ENCODE measurements around the gene PSMA6. TPM values are rescaled to one million over a fixed set of nuclear protein-coding genes. Genes with fewer than 3 reads are reported as not detected.
A peak's percentile ranks its signal among the peaks of the same experiment; 100 is the strongest.

PSMA6 gene
- total and polyA plus RNA-seq, 2 of the 13 experiments (the other 11 are each of a cell fraction or from before 2014, with no cell fraction given): 525 to 1,109 TPM

DNA sequence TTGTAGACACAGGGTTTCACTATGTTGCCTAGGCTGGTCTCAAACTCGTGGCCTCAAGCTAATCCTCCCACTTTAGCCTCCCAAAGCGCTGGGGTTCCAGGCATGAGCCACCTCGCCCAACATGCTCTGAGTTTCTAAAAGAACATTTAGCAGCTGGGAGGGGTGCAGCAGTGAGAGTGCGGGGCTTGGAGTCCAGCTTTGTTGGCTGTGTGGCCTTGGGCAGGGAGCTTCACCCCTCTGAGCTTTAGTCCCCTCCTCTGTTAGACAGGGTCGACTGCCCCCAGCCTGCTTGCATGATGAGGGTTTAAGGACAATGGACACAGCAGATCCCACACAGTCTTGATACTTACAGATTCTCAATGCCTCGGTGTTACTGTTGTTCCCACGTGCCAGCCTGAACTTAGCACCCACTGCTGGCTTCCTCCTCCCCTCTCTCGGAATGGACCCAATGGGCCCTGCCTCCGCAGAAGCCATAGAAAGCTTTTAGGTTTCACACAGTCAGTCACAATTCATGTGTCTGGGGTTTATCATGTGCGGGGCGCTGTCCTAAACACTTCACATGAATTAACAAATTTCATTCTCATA, 54.6 kb downstream of the PSMA6 start (continued):
- TF ChIP-seq, protein P1, sequence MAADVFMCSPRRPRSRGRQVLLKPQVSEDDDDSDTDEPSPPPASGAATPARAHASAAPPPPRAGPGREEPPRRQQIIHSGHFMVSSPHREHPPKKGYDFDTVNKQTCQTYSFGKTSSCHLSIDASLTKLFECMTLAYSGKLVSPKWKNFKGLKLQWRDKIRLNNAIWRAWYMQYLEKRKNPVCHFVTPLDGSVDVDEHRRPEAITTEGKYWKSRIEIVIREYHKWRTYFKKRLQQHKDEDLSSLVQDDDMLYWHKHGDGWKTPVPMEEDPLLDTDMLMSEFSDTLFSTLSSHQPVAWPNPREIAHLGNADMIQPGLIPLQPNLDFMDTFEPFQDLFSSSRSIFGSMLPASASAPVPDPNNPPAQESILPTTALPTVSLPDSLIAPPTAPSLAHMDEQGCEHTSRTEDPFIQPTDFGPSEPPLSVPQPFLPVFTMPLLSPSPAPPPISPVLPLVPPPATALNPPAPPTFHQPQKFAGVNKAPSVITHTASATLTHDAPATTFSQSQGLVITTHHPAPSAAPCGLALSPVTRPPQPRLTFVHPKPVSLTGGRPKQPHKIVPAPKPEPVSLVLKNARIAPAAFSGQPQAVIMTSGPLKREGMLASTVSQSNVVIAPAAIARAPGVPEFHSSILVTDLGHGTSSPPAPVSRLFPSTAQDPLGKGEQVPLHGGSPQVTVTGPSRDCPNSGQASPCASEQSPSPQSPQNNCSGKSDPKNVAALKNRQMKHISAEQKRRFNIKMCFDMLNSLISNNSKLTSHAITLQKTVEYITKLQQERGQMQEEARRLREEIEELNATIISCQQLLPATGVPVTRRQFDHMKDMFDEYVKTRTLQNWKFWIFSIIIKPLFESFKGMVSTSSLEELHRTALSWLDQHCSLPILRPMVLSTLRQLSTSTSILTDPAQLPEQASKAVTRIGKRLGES (CRISPR knock-in tag; IDR thresholded peaks at IDR 0.05; ENCODE audit: borderline replicate concordance): no peak
- TF ChIP-seq SP140L (CRISPR knock-in tag; IDR thresholded peaks at IDR 0.05; ENCODE audit: borderline replicate concordance) (no peak), CAMTA2 (CRISPR knock-in tag; IDR thresholded peaks at IDR 0.05; ENCODE audit: borderline replicate concordance) (no peak; the same call in 1 of the 2 replicates), ELF1 (CRISPR knock-in tag; IDR thresholded peaks at IDR 0.05) (no peak), ZNF841 (CRISPR knock-in tag; IDR thresholded peaks at IDR 0.05; ENCODE audit: borderline replicate concordance) (no peak), ZNF607 (CRISPR knock-in tag; IDR thresholded peaks at IDR 0.05; ENCODE audit: borderline replicate concordance) (no peak), JDP2 (CRISPR knock-in tag; IDR thresholded peaks at IDR 0.05; ENCODE audit: borderline replicate concordance) (no peak), ZNF549 (CRISPR knock-in tag; IDR thresholded peaks at IDR 0.05) (no peak), ZNF768 (CRISPR knock-in tag; IDR thresholded peaks at IDR 0.05) (peak; percentile 100), ZNF839 (CRISPR knock-in tag; IDR thresholded peaks at IDR 0.05; ENCODE audit: borderline replicate concordance) (0 out of 2 replicates have a peak, but pooled peaks have one; percentile 45), ZNF253 (CRISPR knock-in tag; IDR thresholded peaks at IDR 0.05; ENCODE audit: borderline replicate concordance) (peak; percentile 30; the same call in 1 of the 2 replicates), ZNF589 (CRISPR knock-in tag; conservative IDR thresholded peaks at IDR 0.05) (no peak), FLYWCH1 (CRISPR knock-in tag; IDR thresholded peaks at IDR 0.05) (no peak), SAP130 (CRISPR knock-in tag; IDR thresholded peaks at IDR 0.05; ENCODE audit: low read depth) (no peak), TRIM24 (CRISPR knock-in tag; IDR thresholded peaks at IDR 0.05) (no peak; the same call in 1 of the 2 replicates), NFE2L1 (CRISPR knock-in tag; IDR thresholded peaks at IDR 0.05; ENCODE audit: borderline replicate concordance) (peak; percentile 77; the same call in 1 of the 2 replicates), NR1H2 (CRISPR knock-in tag; IDR thresholded peaks at IDR 0.05; ENCODE audit: borderline replicate concordance, low read depth) (no peak), MBD4 (IDR thresholded peaks at IDR 0.05; ENCODE audit: borderline replicate concordance, low read length) (no peak), CENPX (CRISPR knock-in tag; IDR thresholded peaks at IDR 0.05) (no peak), ZNF225 (CRISPR knock-in tag; IDR thresholded peaks at IDR 0.05) (no peak), ZNF296 (CRISPR knock-in tag; conservative IDR thresholded peaks at IDR 0.05) (peak; percentile 68; the same call in 1 of the 2 replicates)
- TF ChIP-seq, protein P2, sequence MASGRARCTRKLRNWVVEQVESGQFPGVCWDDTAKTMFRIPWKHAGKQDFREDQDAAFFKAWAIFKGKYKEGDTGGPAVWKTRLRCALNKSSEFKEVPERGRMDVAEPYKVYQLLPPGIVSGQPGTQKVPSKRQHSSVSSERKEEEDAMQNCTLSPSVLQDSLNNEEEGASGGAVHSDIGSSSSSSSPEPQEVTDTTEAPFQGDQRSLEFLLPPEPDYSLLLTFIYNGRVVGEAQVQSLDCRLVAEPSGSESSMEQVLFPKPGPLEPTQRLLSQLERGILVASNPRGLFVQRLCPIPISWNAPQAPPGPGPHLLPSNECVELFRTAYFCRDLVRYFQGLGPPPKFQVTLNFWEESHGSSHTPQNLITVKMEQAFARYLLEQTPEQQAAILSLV (CRISPR knock-in tag; IDR thresholded peaks at IDR 0.05; ENCODE audit: borderline replicate concordance): no peak
- TF ChIP-seq, protein P3, sequence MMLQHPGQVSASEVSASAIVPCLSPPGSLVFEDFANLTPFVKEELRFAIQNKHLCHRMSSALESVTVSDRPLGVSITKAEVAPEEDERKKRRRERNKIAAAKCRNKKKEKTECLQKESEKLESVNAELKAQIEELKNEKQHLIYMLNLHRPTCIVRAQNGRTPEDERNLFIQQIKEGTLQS (CRISPR knock-in tag; IDR thresholded peaks at IDR 0.05): no peak
- TF ChIP-seq, protein P4, sequence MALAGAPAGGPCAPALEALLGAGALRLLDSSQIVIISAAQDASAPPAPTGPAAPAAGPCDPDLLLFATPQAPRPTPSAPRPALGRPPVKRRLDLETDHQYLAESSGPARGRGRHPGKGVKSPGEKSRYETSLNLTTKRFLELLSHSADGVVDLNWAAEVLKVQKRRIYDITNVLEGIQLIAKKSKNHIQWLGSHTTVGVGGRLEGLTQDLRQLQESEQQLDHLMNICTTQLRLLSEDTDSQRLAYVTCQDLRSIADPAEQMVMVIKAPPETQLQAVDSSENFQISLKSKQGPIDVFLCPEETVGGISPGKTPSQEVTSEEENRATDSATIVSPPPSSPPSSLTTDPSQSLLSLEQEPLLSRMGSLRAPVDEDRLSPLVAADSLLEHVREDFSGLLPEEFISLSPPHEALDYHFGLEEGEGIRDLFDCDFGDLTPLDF (CRISPR knock-in tag; IDR thresholded peaks at IDR 0.05): no peak
